ENCODE data around the gene TNPO3.
"Not testable (repeated sequence)": the region's sequence is repeated elsewhere in the genome, so short reads cannot be mapped to it uniquely, and the experiment has no call there.

TNPO3 gene

DNA sequence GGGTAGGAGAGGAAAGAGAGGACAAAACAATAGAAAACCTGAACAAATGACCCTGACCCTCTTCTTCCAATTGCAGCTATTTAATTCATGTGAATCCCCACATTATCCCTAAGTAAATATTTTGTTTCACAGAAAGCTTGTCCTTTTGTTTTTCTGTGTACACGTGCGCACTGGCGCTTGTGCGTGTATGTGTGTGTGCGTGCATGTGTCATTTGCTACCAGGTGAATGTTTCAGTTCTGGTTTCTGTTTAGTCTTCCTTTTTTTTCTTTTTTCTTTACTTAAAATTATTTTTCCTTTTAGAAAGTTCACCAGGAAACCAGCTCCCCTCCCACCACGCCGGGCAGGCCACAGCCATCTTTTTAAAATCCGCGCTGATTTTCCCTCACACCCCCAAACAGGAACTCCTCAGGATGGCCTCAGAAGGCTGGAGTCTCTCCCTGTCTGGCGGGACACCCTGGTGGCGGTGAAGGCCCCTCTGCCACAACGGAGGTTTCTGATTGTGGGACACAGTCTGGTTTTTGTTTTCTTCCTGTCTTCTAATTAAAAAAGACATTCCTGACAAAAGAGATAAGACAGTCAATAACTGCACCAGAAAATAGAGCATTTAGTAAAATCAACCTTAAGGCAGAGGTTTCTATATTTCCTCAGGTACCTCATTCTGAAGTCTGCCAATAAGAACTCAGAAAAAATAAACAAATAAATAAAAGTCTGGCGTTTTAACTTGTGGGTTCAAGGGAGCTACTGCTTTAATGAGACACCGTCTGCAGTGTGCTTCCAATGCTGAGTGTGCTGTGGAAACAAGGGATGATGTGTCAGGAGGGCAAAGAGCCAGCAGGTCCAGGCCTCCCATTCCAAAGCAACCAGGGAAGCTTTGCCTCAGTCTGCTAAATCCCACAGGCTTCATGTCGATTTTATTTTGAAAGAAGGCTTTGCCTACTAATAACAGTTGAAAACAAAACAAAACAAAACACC is 99.8 kb downstream of the TNPO3 start:
- DNase-seq = no peak

DNA sequence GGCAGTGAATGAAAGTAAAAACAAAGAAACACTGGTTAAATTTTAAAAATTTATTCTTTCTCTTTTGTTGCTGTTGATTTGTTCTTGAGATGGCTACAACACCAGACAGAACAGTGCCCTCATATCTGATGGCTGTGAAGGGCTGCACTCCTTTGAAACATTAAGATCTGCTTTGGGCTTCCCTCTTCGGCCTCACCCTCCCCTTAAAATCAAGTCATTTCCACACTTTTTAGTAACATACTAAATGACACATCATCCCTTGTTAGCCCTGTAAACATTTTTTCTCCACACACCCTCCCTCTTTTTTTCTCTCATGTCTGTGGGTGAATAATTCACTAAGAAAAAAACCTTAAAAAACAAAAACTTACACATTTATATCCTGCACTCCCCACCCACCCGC is 100.8 kb downstream of the TNPO3 start:
- no peak for DNase-seq

DNA sequence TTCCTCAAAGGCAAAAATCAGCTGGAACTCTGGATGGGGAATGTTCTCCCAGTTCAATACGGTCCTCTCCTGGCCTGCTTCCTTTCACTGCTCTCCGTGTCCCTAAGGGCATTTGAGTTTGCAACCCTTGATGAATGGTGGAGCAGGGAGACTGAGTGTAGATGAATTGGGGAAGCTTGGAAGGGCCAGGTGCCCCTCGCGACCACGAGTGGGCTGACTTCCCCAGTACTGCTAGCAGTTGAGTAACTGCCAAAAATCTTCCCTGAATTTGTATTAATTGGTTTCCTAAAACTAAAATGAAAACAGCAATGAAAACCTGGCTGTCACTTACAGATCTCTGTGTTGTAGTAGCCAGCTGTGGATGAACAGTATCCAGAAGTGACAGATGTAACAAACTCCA is 103.6 kb downstream of the TNPO3 start:
- DNase-seq = no peak

DNA sequence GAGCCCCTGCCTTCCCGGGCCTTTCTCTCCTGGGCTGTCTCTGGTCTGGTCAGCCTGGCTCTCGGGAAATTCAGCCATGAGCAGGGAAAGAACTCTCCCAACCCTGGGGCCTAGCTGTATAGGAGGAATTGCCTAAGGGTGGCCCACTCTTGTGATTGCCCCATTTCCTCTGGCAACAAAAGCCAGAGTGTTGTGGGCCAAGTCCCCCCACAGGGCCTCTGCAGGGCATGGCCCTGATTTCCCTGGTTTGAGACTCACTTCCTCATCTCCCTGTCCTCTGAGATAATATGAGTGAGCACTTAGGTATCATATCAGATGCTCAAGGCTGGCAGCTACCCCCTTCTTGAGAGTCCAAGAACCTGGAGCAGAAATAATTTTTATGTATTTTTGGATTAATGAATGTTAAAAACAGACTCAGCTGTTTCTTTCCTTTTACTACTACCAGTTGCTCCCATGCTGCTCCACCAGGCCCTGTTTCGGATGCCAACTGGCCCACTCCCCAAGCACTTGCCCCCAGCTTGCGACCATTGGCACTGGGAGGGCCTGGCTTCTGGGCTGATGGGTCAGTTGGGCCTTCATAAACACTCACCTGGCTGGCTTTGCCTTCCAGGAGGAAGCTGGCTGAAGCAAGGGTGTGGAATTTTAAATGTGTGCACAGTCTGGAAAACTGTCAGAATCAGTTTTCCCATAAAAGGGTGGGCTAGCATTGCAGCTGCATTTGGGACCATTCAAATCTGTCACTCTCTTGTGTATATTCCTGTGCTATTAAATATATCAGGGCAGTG is 105.7 kb downstream of the TNPO3 start:
- DNase-seq = no peak

GRCh38 chr7:128948312-128948973 is 106.5 kb downstream of the TNPO3 start:
- no peak for DNase-seq

DNA sequence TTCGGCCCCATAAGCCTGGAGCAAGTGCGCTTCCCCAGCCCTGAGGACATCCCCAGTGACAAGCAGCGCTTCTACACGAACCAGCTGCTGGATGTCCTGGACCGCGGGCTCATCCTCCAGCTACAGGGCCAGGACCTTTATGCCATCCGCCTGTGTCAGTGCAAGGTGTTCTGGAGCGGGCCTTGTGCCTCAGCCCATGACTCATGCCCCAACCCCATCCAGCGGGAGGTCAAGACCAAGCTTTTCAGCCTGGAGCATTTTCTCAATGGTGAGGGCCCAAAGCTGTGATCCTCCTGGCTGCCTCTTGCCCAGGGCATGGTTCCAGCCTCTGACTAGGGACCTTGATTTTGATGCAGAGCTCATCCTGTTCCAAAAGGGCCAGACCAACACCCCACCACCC is 107.1 kb downstream of the TNPO3 start:
- DNase-seq = no peak

DNA sequence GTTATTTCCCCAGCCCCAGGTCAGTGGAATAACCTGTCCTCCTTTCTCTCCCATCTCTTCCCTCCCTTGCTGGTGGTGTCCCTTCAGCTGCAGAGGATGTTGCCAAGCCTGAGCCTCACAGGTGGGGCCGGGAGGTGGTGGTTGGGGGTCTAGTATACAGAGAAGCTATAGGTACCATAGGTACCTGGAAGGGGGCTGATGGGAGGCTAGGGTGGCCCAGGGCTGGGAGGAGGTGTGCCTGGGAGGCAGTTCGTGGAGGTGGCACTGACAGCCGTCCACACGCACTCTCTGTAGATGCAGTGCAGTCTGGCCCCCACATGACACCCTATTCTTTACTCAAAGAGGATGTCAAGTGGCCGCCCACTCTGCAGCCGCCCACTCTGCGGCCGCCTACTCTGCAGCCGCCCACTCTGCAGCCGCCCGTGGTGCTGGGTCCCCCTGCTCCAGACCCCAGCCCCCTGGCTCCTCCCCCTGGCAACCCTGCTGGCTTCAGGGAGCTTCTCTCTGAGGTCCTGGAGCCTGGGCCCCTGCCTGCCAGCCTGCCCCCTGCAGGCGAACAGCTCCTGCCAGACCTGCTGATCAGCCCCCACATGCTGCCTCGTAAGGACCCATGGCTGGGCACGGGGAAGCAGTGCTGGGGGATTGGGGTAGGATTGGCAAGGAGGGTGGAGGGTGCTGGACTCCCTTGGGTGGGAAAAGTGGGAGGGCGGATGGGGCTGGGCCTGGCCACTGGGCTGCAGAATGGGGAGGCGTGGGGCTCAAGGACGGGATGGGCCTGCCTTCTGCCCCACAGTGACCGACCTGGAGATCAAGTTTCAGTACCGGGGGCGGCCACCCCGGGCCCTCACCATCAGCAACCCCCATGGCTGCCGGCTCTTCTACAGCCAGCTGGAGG is 107.7 kb downstream of the TNPO3 start:
- no peak for DNase-seq

DNA sequence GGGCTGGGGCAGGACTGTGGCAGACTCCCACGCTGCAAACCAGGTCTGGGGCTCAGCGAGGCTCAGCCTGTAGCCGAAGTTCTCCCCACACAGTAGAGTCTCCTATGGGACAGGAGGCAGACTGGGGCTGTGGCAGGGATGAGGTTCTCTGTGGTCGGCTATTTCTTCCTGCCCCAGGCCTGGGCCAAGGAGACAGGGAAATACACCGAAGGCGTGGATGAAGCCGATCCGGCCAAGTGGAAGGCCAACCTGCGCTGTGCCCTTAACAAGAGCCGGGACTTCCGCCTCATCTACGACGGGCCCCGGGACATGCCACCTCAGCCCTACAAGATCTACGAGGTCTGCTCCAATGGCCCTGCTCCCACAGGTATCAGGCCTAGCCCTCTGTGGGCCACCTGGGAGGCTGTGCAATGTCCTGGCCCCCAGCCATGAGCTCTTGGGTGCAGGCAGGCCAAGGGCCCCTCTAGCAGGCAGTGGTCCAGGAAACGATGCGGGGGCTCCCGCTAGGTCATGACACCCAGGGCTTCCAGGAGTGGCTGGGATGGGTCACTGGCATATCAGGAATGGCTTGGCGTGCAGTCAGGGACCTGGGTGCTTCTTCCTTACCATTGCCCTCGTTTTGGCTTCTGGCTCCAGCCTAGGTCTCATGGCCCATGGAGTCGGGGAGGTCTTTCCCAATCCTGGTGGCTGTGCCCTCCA is 109.1 kb downstream of the TNPO3 start:
- DNase-seq = no peak

- DNase-seq = no peak
These were observed 110.2 kb downstream of the TNPO3 start for GRCh38 chr7:128944487-128945236.

- DNase-seq = not testable (repeated sequence)
These were observed 111.7 kb downstream of the TNPO3 start for GRCh38 chr7:128943251-128943650.

- no peak for DNase-seq
These were observed 112.9 kb downstream of the TNPO3 start for GRCh38 chr7:128941946-128942526.

DNA sequence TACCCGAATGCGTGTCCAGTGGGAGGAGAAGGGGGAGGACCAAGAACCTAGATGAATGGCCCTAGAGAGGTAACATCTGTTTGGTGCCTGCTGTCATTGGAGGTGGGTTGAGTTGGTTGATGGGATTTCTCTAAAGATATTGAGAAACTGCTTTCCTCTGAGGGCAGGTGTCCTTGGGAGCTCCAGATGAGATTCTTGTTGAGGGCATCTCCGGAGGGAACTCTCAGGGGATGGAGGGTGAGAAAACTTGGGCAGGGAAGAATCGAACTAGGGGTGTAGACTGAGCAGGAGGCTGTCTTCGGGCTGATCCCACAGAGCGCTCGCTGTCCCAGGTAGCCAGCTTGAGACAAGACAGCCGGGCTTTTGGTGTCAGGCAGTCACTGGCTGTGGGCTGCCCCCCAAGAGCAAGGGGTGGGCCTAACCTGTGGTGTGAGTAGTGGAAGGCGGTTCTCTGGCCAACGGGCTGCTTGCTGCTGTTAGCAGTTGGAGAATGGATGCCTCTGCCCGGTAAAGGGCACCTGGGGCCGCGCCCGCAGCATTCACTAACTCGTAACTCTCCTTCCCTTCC is 113.5 kb downstream of the TNPO3 start:
- no peak for DNase-seq

GRCh38 chr7:128940494-128941322 is 114.2 kb downstream of the TNPO3 start:
- no peak for DNase-seq

- no peak for DNase-seq
These were observed 115.0 kb downstream of the TNPO3 start for GRCh38 chr7:128939861-128940410.

GRCh38 chr7:128939075-128939860 is 115.6 kb downstream of the TNPO3 start:
- no peak for DNase-seq

DNA sequence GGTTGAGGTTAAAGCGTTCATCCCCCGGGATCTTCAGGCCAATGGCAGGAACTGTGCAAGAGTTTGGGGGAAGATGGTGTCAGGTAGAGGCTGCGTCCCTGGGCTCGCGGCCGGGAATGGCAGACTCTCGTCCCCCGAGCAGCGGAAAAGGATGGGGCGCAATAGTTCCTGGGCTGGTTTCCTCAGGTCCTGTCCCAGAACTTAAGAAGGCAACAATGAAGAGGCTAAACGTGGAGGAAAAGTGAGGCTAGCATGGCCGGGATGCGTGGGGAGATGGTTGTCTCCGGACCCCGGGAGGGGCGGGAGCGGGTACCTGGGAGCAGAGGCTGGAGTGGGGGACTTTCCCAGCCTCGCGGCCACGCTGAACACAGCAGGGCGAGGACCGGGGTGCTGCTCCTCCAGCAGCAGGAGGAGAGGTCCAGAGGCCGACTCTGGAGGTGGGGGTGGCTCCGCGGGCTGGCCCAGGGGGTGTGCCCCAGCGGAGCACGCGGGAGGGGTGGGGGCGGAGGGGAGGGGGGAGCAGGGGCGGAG is 116.3 kb downstream of the TNPO3 start:
- DNase-seq = no peak

GRCh38 chr7:128937647-128938543 is 117.0 kb downstream of the TNPO3 start, which contains the start of gene IRF5:
Gene IRF5 (plus strand): TSS chr7:128937927. CDS start chr7:128942082, 4,155 bp downstream.
- no peak for DNase-seq
